Measurements from ENCODE around the gene SLC35F4. TPM values are rescaled to one million over a fixed set of nuclear protein-coding genes. Genes with fewer than 3 reads are reported as not detected.

Gene SLC35F4
- total and polyA plus RNA-seq, 2 of the 8 experiments (the other 6 are each of a cell fraction or from before 2014, with no cell fraction given): not detected

GRCh38 chr14:57847706-57848105 lies 18.2 kb downstream of the SLC35F4 start (continued):
- TF ChIP-seq SUZ12 (IDR thresholded peaks at IDR 0.05; ENCODE audit: low read length): no peak
- TF ChIP-seq TEAD4 (IDR thresholded peaks at IDR 0.05; ENCODE audit: low read depth, low read length): no peak
- no peak for TF ChIP-seq POLR2AphosphoS5 (IDR thresholded peaks at IDR 0.05; ENCODE audit: low read depth, low read length)
- TF ChIP-seq E2F6 (IDR thresholded peaks at IDR 0.05): no peak
